CD4-positive, alpha-beta T cell (primary cell): ENCODE measurements around the gene FMNL2. TPM values are rescaled to one million over a fixed set of nuclear protein-coding genes. Genes with fewer than 3 reads are reported as not detected.

ENCODE experiments used
- ATAC-seq: fragments of 200-7000 bp; cut with Tn5 transposase; one replicate; pipeline ENCODE4 v1.10.0; 2022; ENCODE audit warnings: mild to moderate bottlenecking; ENCODE audit not compliant: poor library complexity
- CTCF ChIA-PET: fragments of 350-600 bp; sonication (Branson Sonifier 250); formaldehyde crosslinking; loops from one replicate; lab custom pipeline; 2021; ENCODE audit warnings: antibody characterized with exemption, inconsistent platforms; lab: Charles Lee
- POLR2A ChIA-PET: fragments of 350-600 bp; sonication (Branson Sonifier 250); formaldehyde crosslinking; loops from one replicate; lab custom pipeline; 2021; ENCODE audit warnings: antibody characterized with exemption, inconsistent platforms; lab: Charles Lee
- DNase-seq, 14 experiments: peaks; one replicate each; pipeline ENCODE4 v3.0.0-alpha.2; 2013 to 2020; ENCODE audit warnings: mixed read lengths in 2 of 14
- H3K27ac ChIP-seq, 2 donors: one replicate each; pipeline versions ENCODE4 v1.5.1 to v1.7.0; 2013; ENCODE audit warnings: low read length in 2 of 2, low read depth in 1 of 2, mild to moderate bottlenecking in 1 of 2
- H3K27me3 ChIP-seq, 2 experiments: 1 replicate in 1 of 2; 2 replicates in 1 of 2; pipeline versions ENCODE4 v1.6.1 to v1.7.0; 2013; ENCODE audit warnings: low read length in 2 of 2, control low read depth in 1 of 2, mild to moderate bottlenecking in 1 of 2, moderate library complexity in 1 of 2; ENCODE audit not compliant: insufficient read depth in 2 of 2, control insufficient read depth in 1 of 2
- H3K36me3 ChIP-seq: one replicate; pipeline ENCODE4 v1.6.1; 2013; ENCODE audit warnings: low read length, control low read depth; ENCODE audit not compliant: insufficient read depth
- H3K4me1 ChIP-seq: one replicate; pipeline ENCODE4 v1.6.1; 2013; ENCODE audit warnings: low read length, control low read depth; ENCODE audit not compliant: insufficient read depth
- H3K4me3 ChIP-seq: one replicate; pipeline ENCODE4 v1.5.1; 2013; ENCODE audit warnings: mild to moderate bottlenecking, low read length, moderate library complexity
- H3K9me3 ChIP-seq, 2 experiments: 1 replicate in 1 of 2; 2 replicates in 1 of 2; pipeline versions ENCODE4 v1.6.1 to v1.7.0; 2013; ENCODE audit warnings: low read length in 2 of 2, mild to moderate bottlenecking in 2 of 2, control low read depth in 1 of 2, moderate library complexity in 1 of 2; ENCODE audit not compliant: control insufficient read depth in 1 of 2, insufficient read depth in 1 of 2
- H3K27ac Mint-ChIP-seq: one replicate; pipeline ENCODE4 v1.8.0; 2020; ENCODE audit warnings: mixed read lengths
- H3K27me3 Mint-ChIP-seq: one replicate; pipeline ENCODE4 v1.8.0; 2021; ENCODE audit warnings: mixed read lengths
- H3K36me3 Mint-ChIP-seq: one replicate; pipeline ENCODE4 v1.8.0; 2021; ENCODE audit warnings: low read depth, mixed read lengths
- H3K4me1 Mint-ChIP-seq: one replicate; pipeline ENCODE4 v1.8.0; 2021; ENCODE audit warnings: low read depth, mixed read lengths
- H3K4me3 Mint-ChIP-seq: one replicate; pipeline ENCODE4 v1.8.0; 2020; ENCODE audit warnings: mild to moderate bottlenecking, mixed read lengths
- H3K9me3 Mint-ChIP-seq: one replicate; pipeline ENCODE4 v1.8.0; 2020; ENCODE audit warnings: mixed read lengths
- CTCF ChIP-seq: fragments of 200-600 bp; IDR thresholded peaks from one replicate; pipeline ENCODE4 v1.8.0; 2022; ENCODE audit warnings: antibody characterized with exemption, mild to moderate bottlenecking
- intact Hi-C, 2 experiments: fragments of 100-400 bp; cut with DNase I in 1 of 2; cut with micrococcal nuclease in 1 of 2; formaldehyde crosslinking; loops; one replicate each; pipeline versions ENCODE4 v1.15.1 to v1.9.0; 2023 to 2025; cut with DNase I, micrococcal nuclease
- total RNA-seq, 174 experiments: library from RNA in 2 of 174; stranded (reverse) in 2 of 174; gene quantifications; one replicate each; pipeline ENCODE4 v1.2.3 and lab custom pipeline; 2021 to 2026

FMNL2 gene
- total RNA-seq, 2 experiments from 2014 or later = 0.30 to 0.31 TPM

- Histone ChIP-seq H3K27ac (no peak overlapping the region), H3K4me3 (no peak overlapping the region), H3K4me1 (no peaks in the 10 kb centered on the region), H3K27me3 (peaks cover 0 to 3% of the 10 kb centered on the region in 2 experiments), H3K36me3 (no peaks in the 10 kb centered on the region), H3K9me3 (no peaks in the 10 kb centered on the region)
- no peaks in the 10 kb centered on the region for H3K9me3 Mint-ChIP-seq
- ATAC-seq = no peak
- intact Hi-C loops = no loop called here
- no peaks in the 10 kb centered on the region for H3K4me1 Mint-ChIP-seq
- no peak for TF ChIP-seq CTCF
- ChIA-PET POLR2A (no interaction called here), CTCF (interaction anchor here (0.5 kb wide), 1 partner anchor 67 kb away, joined by 3 read pairs; no protein-coding TSS in a partner anchor)
- H3K36me3 Mint-ChIP-seq = no peaks in the 10 kb centered on the region
- no peak overlapping the region for H3K27ac Mint-ChIP-seq
- no peak overlapping the region for H3K4me3 Mint-ChIP-seq
- H3K27me3 Mint-ChIP-seq = peaks cover 23% of the 10 kb centered on the region
- DNase-seq = no peak
Measured at GRCh38 chr2:152423684-152424083, 88.7 kb downstream of the FMNL2 start.

- no peaks in the 10 kb centered on the region for H3K9me3 Mint-ChIP-seq
- H3K4me1 ChIP-seq = no peaks in the 10 kb centered on the region
- no peak overlapping the region for H3K4me3 ChIP-seq
- no peak overlapping the region for H3K27ac ChIP-seq
- ATAC-seq (no peak), DNase-seq (no peak)
- peaks cover 0 to 3% of the 10 kb centered on the region in 2 experiments for H3K27me3 ChIP-seq
- H3K27ac Mint-ChIP-seq = no peak overlapping the region
- H3K4me3 Mint-ChIP-seq = no peak overlapping the region
- no peaks in the 10 kb centered on the region for H3K36me3 ChIP-seq
- no peak for TF ChIP-seq CTCF
- intact Hi-C loops = no loop called here
- ChIA-PET CTCF (no interaction called here), POLR2A (no interaction called here)
- H3K36me3 Mint-ChIP-seq = no peaks in the 10 kb centered on the region
- peaks cover 8% of the 10 kb centered on the region for H3K27me3 Mint-ChIP-seq
- H3K4me1 Mint-ChIP-seq = no peaks in the 10 kb centered on the region
- H3K9me3 ChIP-seq = no peaks in the 10 kb centered on the region
Measured at GRCh38 chr2:152425765-152426727, 91.1 kb downstream of the FMNL2 start.

- Mint-ChIP-seq H3K4me1 (no peaks in the 10 kb centered on the region), H3K27ac (no peak overlapping the region), H3K36me3 (no peaks in the 10 kb centered on the region), H3K27me3 (peaks cover 4% of the 10 kb centered on the region), H3K9me3 (no peaks in the 10 kb centered on the region), H3K4me3 (no peak overlapping the region)
- ATAC-seq = no peak
- TF ChIP-seq CTCF = no peak
- H3K4me1 ChIP-seq = no peaks in the 10 kb centered on the region
- no peak overlapping the region for H3K4me3 ChIP-seq
- no peak for DNase-seq
- POLR2A ChIA-PET = no interaction called here
- no peak overlapping the region for H3K27ac ChIP-seq
- intact Hi-C loops = no loop called here
- CTCF ChIA-PET = no interaction called here
- H3K36me3 ChIP-seq = no peaks in the 10 kb centered on the region
- H3K9me3 ChIP-seq = no peaks in the 10 kb centered on the region
- peaks cover 0 to 3% of the 10 kb centered on the region in 2 experiments for H3K27me3 ChIP-seq
Measured at GRCh38 chr2:152426801-152427200, 91.8 kb downstream of the FMNL2 start.
